Bladder microvascular endothelial cell (primary cell): Measurements from ENCODE around the gene ITPR3. TPM values are rescaled to one million over a fixed set of nuclear protein-coding genes. Genes with fewer than 3 reads are reported as not detected.

Source experiments
- total RNA-seq: library from RNA; depleted of rRNA; stranded (reverse); fragments of >200 nt; gene quantifications from 2 replicates; pipeline ENCODE4 v1.2.3, GENCODE V29; 2014

The ITPR3 gene
- 29.8 and 32.3 TPM in 2 replicates for total RNA-seq

DNA sequence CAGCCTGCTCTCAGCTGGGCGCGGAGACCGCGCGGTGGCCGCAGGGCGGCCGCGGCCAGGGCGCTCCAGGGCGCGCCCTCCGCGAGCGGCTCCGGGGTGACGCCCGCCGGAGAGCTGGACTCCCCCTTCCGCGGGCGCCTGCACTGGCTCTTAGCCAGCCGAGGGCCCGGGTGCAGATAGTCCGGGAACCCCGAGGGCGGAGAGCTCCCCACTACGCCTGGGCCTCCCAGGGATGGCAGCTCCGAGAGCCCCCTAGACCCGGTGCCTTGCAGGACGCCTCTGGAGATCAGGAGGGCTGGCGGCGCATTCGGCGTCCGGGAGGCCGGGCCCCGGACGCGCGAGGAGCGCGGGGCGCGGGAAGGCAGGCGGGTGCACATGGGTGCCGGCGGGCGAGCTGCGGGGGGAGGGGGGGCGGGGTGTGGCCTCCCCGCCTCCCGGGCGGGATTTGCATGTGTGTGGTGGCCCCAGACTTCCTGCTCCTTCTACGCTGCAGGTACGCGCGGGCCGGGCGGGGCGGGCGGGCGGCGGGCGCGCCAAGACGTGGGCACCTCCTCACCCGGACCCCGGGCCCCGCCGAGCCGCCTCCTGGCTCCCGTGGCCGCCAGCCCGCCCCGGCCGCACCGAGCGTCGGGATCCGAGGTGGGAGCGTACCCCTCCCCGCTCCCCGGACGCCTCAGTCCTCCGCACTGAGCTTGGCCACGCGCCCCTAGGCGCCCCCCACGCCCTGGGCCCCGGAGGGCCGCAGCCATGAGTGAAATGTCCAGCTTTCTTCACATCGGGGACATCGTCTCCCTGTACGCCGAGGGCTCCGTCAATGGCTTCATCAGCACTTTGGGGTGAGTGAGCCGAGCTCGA, at the start of gene ITPR3:
Gene ITPR3, plus strand, starts transcription at position 467 of the 855 bp plus-strand sequence. Its CDS starts 281 bp downstream, at position 748.

GRCh38 chr6:33579828-33580714, 41.1 kb upstream of the ITPR3 start, which contains the start of gene BAK1:
Gene BAK1, minus strand, starts transcription at chr6:33580276. Its CDS starts 2,672 bp downstream, at chr6:33577604.

DNA sequence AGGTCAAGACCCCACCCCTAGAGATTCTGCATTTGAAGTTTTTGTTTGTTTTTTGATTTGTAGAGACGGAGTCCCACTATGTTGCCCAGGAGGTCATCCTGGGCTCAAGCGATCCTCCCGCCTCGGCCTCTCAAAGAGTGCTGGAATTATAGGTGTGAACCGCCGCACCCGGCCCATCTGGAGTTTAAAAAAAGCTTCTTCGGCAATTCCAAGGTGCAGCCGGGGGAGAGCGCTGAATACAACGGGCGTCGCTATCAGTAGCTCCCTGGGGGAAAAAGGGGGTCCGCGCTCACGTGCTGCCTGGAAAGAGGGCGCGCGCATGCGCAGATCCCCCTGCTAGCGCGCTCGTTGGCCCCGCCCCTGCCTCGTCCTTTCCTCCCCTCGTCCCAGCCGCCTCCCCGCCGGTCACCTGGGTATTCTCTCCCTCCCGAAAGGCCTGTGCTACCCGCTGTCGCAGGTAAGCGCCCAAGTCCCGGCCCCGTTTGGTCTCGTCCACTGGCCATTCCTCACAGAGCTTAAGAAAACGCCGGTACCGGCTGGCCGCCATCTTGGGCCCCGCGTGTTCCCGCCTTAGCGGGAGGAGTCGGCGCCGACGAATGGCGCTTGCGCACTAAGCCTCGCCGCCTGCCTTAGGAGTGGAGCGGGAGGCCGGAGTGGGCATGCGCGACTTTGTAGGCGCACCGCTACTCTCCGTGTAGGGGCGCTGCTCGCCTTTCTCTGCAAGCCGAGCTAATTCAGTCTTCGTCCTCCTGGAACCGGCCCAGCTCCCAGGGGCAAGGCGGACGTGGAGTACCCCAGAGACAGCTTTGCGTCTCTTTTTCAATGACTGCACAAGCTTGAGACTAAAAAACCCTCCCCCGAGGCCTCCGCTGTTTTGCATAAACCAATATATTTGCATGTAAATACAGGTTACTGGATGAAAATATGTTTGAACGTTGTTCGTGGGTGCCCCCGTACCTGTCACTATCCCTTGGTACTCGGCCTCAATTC, 90.3 kb downstream of the ITPR3 start, which contains the start of gene UQCC2:
Gene UQCC2, minus strand, starts transcription at position 561 of the 990 bp plus-strand sequence. Its CDS starts 14 bp downstream, at position 547.

Other genes with a start within 250 kb of the ITPR3 start
- 14.0 and 25.6 TPM in 2 replicates for gene KIFC1, start 229.5 kb upstream of the ITPR3 start, total RNA-seq
- 9.4 and 16.7 TPM in 2 replicates for gene PHF1, start 210.3 kb upstream of the ITPR3 start, total RNA-seq
- 52.1 and 53.3 TPM in 2 replicates for gene CUTA, start 203.2 kb upstream of the ITPR3 start, total RNA-seq
- 1.5 and 2.6 TPM in 2 replicates for gene SYNGAP1, start 201.3 kb upstream of the ITPR3 start, total RNA-seq
- gene ZBTB9, start 166.7 kb upstream of the ITPR3 start, total RNA-seq: 5.7 and 8.3 TPM in 2 replicates
- gene BAK1, start 41.0 kb upstream of the ITPR3 start, total RNA-seq: 16.5 and 21.7 TPM in 2 replicates
- gene UQCC2, start 90.4 kb downstream of the ITPR3 start, total RNA-seq: 18.3 and 21.4 TPM in 2 replicates
- not detected in 2 replicates for gene IP6K3, start 125.6 kb downstream of the ITPR3 start, total RNA-seq
- gene LEMD2, start 167.8 kb downstream of the ITPR3 start, total RNA-seq: 41.3 and 57.0 TPM in 2 replicates
- gene MLN, start 182.7 kb downstream of the ITPR3 start, total RNA-seq: not detected in 2 replicates